Measurements from ENCODE around the gene OR5A1. TPM values are rescaled to one million over a fixed set of nuclear protein-coding genes. Genes with fewer than 3 reads are reported as not detected.

The OR5A1 gene
- not detected for total RNA-seq
- polyA plus RNA-seq, result not detected

GRCh38 chr11:59436169-59436568, at the start of gene OR5A1:
Gene OR5A1, plus strand, starts transcription at chr11:59436469. Its CDS starts 6,700 bp downstream, at chr11:59443169.
- no peaks in the 10 kb centered on the region for H3K36me3 ChIP-seq
- WGBS, 2 donors, result 53 to 63% methylated on average over 3 of the region's 3 CpGs
- intact Hi-C loops (cut with DNase I), result no loop called here
- no peak for TF ChIP-seq CTCF (IDR thresholded peaks at IDR 0.05)
- no peak for ATAC-seq
- no peaks in the 10 kb centered on the region for H3K9me3 ChIP-seq
- DNase-seq, result no peak
- no peaks in the 10 kb centered on the region for H3K27me3 ChIP-seq
- no peak for FAIRE-seq
- H3K4me3 ChIP-seq, result no peak within 1 kb of the TSS
- no peaks in the 10 kb centered on the region for H3K4me1 ChIP-seq
- no peak within 1 kb of the TSS for H3K27ac ChIP-seq

- H3K4me1 ChIP-seq, result no peaks in the 10 kb centered on the region
- no peak for ATAC-seq
- DNase-seq, result no peak
- no peak for FAIRE-seq
- H3K27me3 ChIP-seq, result no peaks in the 10 kb centered on the region
- no peaks in the 10 kb centered on the region for H3K36me3 ChIP-seq
- intact Hi-C loops (cut with DNase I), result no loop called here
- H3K27ac ChIP-seq, result no peak overlapping the region
- H3K9me3 ChIP-seq, result no peaks in the 10 kb centered on the region
- TF ChIP-seq CTCF (IDR thresholded peaks at IDR 0.05), result no peak
- H3K4me3 ChIP-seq, result no peak overlapping the region
These were observed 42.1 kb upstream of the OR5A1 start for GRCh38 chr11:59394186-59394585.

- H3K27me3 ChIP-seq, result no peaks in the 10 kb centered on the region
- DNase-seq, result no peak
- WGBS, 2 donors, result 68 to 74% methylated on average over 3 of the region's 3 CpGs
- H3K4me3 ChIP-seq, result no peak overlapping the region
- H3K4me1 ChIP-seq, result no peaks in the 10 kb centered on the region
- no peaks in the 10 kb centered on the region for H3K36me3 ChIP-seq
- no peak overlapping the region for H3K27ac ChIP-seq
- ATAC-seq, result no peak
- no peak for TF ChIP-seq CTCF (IDR thresholded peaks at IDR 0.05)
- FAIRE-seq, result no peak
- no peaks in the 10 kb centered on the region for H3K9me3 ChIP-seq
- intact Hi-C loops (cut with DNase I), result no loop called here
These were observed 35.6 kb upstream of the OR5A1 start for GRCh38 chr11:59400461-59401261.

GRCh38 chr11:59401262-59401552, 35.1 kb upstream of the OR5A1 start:
- 79 to 88% methylated on average over 2 of the region's 2 CpGs for WGBS, 2 donors
- no peak for TF ChIP-seq CTCF (IDR thresholded peaks at IDR 0.05)
- no peaks in the 10 kb centered on the region for H3K36me3 ChIP-seq
- H3K27me3 ChIP-seq, result no peaks in the 10 kb centered on the region
- intact Hi-C loops (cut with DNase I), result no loop called here
- ATAC-seq, result no peak
- no peaks in the 10 kb centered on the region for H3K4me1 ChIP-seq
- no peaks in the 10 kb centered on the region for H3K9me3 ChIP-seq
- DNase-seq, result no peak
- no peak overlapping the region for H3K4me3 ChIP-seq
- no peak overlapping the region for H3K27ac ChIP-seq
- FAIRE-seq, result no peak

- FAIRE-seq, result no peak
These were observed 32.7 kb upstream of the OR5A1 start for GRCh38 chr11:59403546-59403945.

More at GRCh38 chr11:59403546-59403945, 32.7 kb upstream of the OR5A1 start:
- H3K36me3 ChIP-seq, result no peaks in the 10 kb centered on the region
- no peaks in the 10 kb centered on the region for H3K4me1 ChIP-seq
- H3K4me3 ChIP-seq, result no peak overlapping the region
- no peak for DNase-seq
- H3K9me3 ChIP-seq, result no peaks in the 10 kb centered on the region
- no peak for ATAC-seq
- no peak for TF ChIP-seq CTCF (IDR thresholded peaks at IDR 0.05)
- no peak overlapping the region for H3K27ac ChIP-seq
- intact Hi-C loops (cut with DNase I), result no loop called here
- H3K27me3 ChIP-seq, result no peaks in the 10 kb centered on the region
